ENCODE results near the gene NSUN2. TPM values are rescaled to one million over a fixed set of nuclear protein-coding genes. Genes with fewer than 3 reads are reported as not detected.

The NSUN2 gene
- polyA plus RNA-seq, 1 donor from 2014 or later: 47.5 TPM

- H3K4me3 ChIP-seq (ENCODE audit: low read length): no peak overlapping the region
- no peak overlapping the region for H3K4me2 ChIP-seq (ENCODE audit: low read length)
- no peaks in the 10 kb centered on the region for H3K9me3 ChIP-seq (ENCODE audit: low read length)
- H3K27me3 ChIP-seq (ENCODE audit: insufficient read depth, low read depth, low read length): no peaks in the 10 kb centered on the region
- H3K79me2 ChIP-seq (replicated peaks; ENCODE audit: insufficient read depth, low read length): peaks cover 12% of the 10 kb centered on the region
- H3K36me3 ChIP-seq (ENCODE audit: insufficient read depth, low read length): peaks cover 4% of the 10 kb centered on the region
- H3F3A ChIP-seq (ENCODE audit: insufficient read depth, low read length, poor library complexity, severe bottlenecking): no peaks in the 10 kb centered on the region
- H2AFZ ChIP-seq (ENCODE audit: low read depth, low read length): no peak overlapping the region
- no peak overlapping the region for H3K27ac ChIP-seq (ENCODE audit: low read length)
- H3K9ac ChIP-seq (ENCODE audit: low read length): no peak overlapping the region
- H4K20me1 ChIP-seq (ENCODE audit: insufficient read depth): no peaks in the 10 kb centered on the region
- no peaks in the 10 kb centered on the region for H3K9me2 ChIP-seq (ENCODE audit: insufficient read depth, low read length)
- TF ChIP-seq TAF1 (IDR thresholded peaks at IDR 0.05; ENCODE audit: low read depth) (no peak), REST (IDR thresholded peaks at IDR 0.05; ENCODE audit: borderline replicate concordance) (no peak), CTCF (IDR thresholded peaks at IDR 0.05; ENCODE audit: poor library complexity, severe bottlenecking) (no peak), POLR2AphosphoS5 (IDR thresholded peaks at IDR 0.05) (no peak), EP300 (conservative IDR thresholded peaks at IDR 0.05; ENCODE audit: poor library complexity, severe bottlenecking) (no peak), EZH2 (IDR thresholded peaks at IDR 0.05; ENCODE audit: borderline replicate concordance, insufficient read depth, low read length, poor library complexity, severe bottlenecking) (no peak), SMC3 (conservative IDR thresholded peaks at IDR 0.05; ENCODE audit: poor library complexity) (no peak), RAD21 (conservative IDR thresholded peaks at IDR 0.05) (no peak), MXI1 (conservative IDR thresholded peaks at IDR 0.05; ENCODE audit: poor library complexity, severe bottlenecking) (no peak)
These were observed 8.9 kb downstream of the NSUN2 start for GRCh38 chr5:6623941-6624340.

GRCh38 chr5:6623228-6623627 is 9.6 kb downstream of the NSUN2 start:
- Histone ChIP-seq H3K79me2 (replicated peaks; ENCODE audit: insufficient read depth, low read length) (peaks cover 12% of the 10 kb centered on the region), H3K36me3 (ENCODE audit: insufficient read depth, low read length) (peaks cover 4% of the 10 kb centered on the region), H2AFZ (ENCODE audit: low read depth, low read length) (no peak overlapping the region), H4K20me1 (ENCODE audit: insufficient read depth) (no peaks in the 10 kb centered on the region), H3K9me3 (ENCODE audit: low read length) (no peaks in the 10 kb centered on the region), H3F3A (ENCODE audit: insufficient read depth, low read length, poor library complexity, severe bottlenecking) (no peaks in the 10 kb centered on the region), H3K27ac (ENCODE audit: low read length) (no peak overlapping the region), H3K4me2 (ENCODE audit: low read length) (no peak overlapping the region), H3K9me2 (ENCODE audit: insufficient read depth, low read length) (no peaks in the 10 kb centered on the region), H3K4me3 (ENCODE audit: low read length) (no peak overlapping the region), H3K27me3 (ENCODE audit: insufficient read depth, low read depth, low read length) (no peaks in the 10 kb centered on the region), H3K9ac (ENCODE audit: low read length) (no peak overlapping the region)
- no peak for TF ChIP-seq RAD21 (conservative IDR thresholded peaks at IDR 0.05)
- no peak for TF ChIP-seq EZH2 (IDR thresholded peaks at IDR 0.05; ENCODE audit: borderline replicate concordance, insufficient read depth, low read length, poor library complexity, severe bottlenecking)
- TF ChIP-seq MXI1 (conservative IDR thresholded peaks at IDR 0.05; ENCODE audit: poor library complexity, severe bottlenecking): no peak
- no peak for TF ChIP-seq POLR2AphosphoS5 (IDR thresholded peaks at IDR 0.05)
- TF ChIP-seq SMC3 (conservative IDR thresholded peaks at IDR 0.05; ENCODE audit: poor library complexity): no peak
- no peak for TF ChIP-seq REST (IDR thresholded peaks at IDR 0.05; ENCODE audit: borderline replicate concordance)
- no peak for TF ChIP-seq TAF1 (IDR thresholded peaks at IDR 0.05; ENCODE audit: low read depth)
- TF ChIP-seq CTCF (IDR thresholded peaks at IDR 0.05; ENCODE audit: poor library complexity, severe bottlenecking): no peak
- TF ChIP-seq EP300 (conservative IDR thresholded peaks at IDR 0.05; ENCODE audit: poor library complexity, severe bottlenecking): no peak

Measured in neural cell (in vitro differentiated cells).